Neuron (in vitro differentiated cells): ENCODE data around the gene CEMIP.
"Not testable (repeated sequence)": the region's sequence is repeated elsewhere in the genome, so short reads cannot be mapped to it uniquely, and the experiment has no call there.

Experiments used
- H2AFZ ChIP-seq: one replicate; pipeline ENCODE4 v1.6.1; 2013; ENCODE audit warnings: low read depth, mild to moderate bottlenecking, inconsistent platforms, low read length, moderate library complexity
- H3K27me3 ChIP-seq: one replicate; pipeline ENCODE4 v1.6.1; 2013; ENCODE audit warnings: low read length; ENCODE audit not compliant: insufficient read depth
- H3K36me3 ChIP-seq: one replicate; pipeline ENCODE4 v1.6.1; 2013; ENCODE audit warnings: low read length; ENCODE audit not compliant: insufficient read depth
- H3K4me1 ChIP-seq: one replicate; pipeline ENCODE4 v1.6.1; 2013; ENCODE audit warnings: low read length; ENCODE audit not compliant: insufficient read depth
- H3K4me3 ChIP-seq: 2 replicates; pipeline ENCODE4 v1.5.1; 2013; ENCODE audit warnings: mild to moderate bottlenecking, low read length, moderate library complexity
- H3K9me3 ChIP-seq: one replicate; pipeline ENCODE4 v1.6.1; 2013; ENCODE audit warnings: low read length

Gene CEMIP

GRCh38 chr15:80957556-80957955 is 178.4 kb downstream of the CEMIP start:
- Histone ChIP-seq H3K27me3 (no peaks in the 10 kb centered on the region), H3K9me3 (peaks cover 9% of the 10 kb centered on the region), H3K4me3 (no peak overlapping the region), H2AFZ (no peak overlapping the region), H3K36me3 (peaks cover under 1% of the 10 kb centered on the region), H3K4me1 (no peaks in the 10 kb centered on the region)

- H3K4me3 ChIP-seq = no peak overlapping the region
- no peak overlapping the region for H2AFZ ChIP-seq
- no peaks in the 10 kb centered on the region for H3K36me3 ChIP-seq
- peaks cover 9% of the 10 kb centered on the region for H3K9me3 ChIP-seq
- no peaks in the 10 kb centered on the region for H3K4me1 ChIP-seq
- no peaks in the 10 kb centered on the region for H3K27me3 ChIP-seq
Observed at GRCh38 chr15:80957976-80958375, 178.8 kb downstream of the CEMIP start.

GRCh38 chr15:80958818-80959495 is 179.8 kb downstream of the CEMIP start:
- no peak overlapping the region for H2AFZ ChIP-seq
- no peaks in the 10 kb centered on the region for H3K36me3 ChIP-seq
- no peaks in the 10 kb centered on the region for H3K27me3 ChIP-seq
- peaks cover 9% of the 10 kb centered on the region for H3K9me3 ChIP-seq
- no peak overlapping the region for H3K4me3 ChIP-seq
- H3K4me1 ChIP-seq = no peaks in the 10 kb centered on the region

- H3K27me3 ChIP-seq, H3K36me3 ChIP-seq, H3K4me1 ChIP-seq, H2AFZ ChIP-seq, H3K4me3 ChIP-seq, H3K9me3 ChIP-seq: not testable (repeated sequence)
Observed at GRCh38 chr15:80965454-80965853, 186.3 kb downstream of the CEMIP start.

- Histone ChIP-seq H3K4me1 (no peaks in the 10 kb centered on the region), H3K27me3 (no peaks in the 10 kb centered on the region), H3K36me3 (peaks cover 7% of the 10 kb centered on the region), H2AFZ (no peak overlapping the region), H3K9me3 (no peaks in the 10 kb centered on the region), H3K4me3 (no peak overlapping the region)
Observed at GRCh38 chr15:80966431-80967197, 187.4 kb downstream of the CEMIP start.

- no peak overlapping the region for H2AFZ ChIP-seq
- H3K4me1 ChIP-seq = no peaks in the 10 kb centered on the region
- no peaks in the 10 kb centered on the region for H3K9me3 ChIP-seq
- peaks cover 10% of the 10 kb centered on the region for H3K36me3 ChIP-seq
- no peak overlapping the region for H3K4me3 ChIP-seq
- H3K27me3 ChIP-seq = no peaks in the 10 kb centered on the region
Observed at GRCh38 chr15:80967451-80967850, 188.3 kb downstream of the CEMIP start.

GRCh38 chr15:80967991-80968510 is 188.9 kb downstream of the CEMIP start:
- Histone ChIP-seq H3K27me3 (no peaks in the 10 kb centered on the region), H3K36me3 (peaks cover 10% of the 10 kb centered on the region), H2AFZ (no peak overlapping the region), H3K4me1 (no peaks in the 10 kb centered on the region), H3K4me3 (no peak overlapping the region), H3K9me3 (no peaks in the 10 kb centered on the region)

GRCh38 chr15:80969316-80969715 is 190.1 kb downstream of the CEMIP start:
- no peak overlapping the region for H2AFZ ChIP-seq
- no peaks in the 10 kb centered on the region for H3K9me3 ChIP-seq
- peaks cover 10% of the 10 kb centered on the region for H3K36me3 ChIP-seq
- H3K4me3 ChIP-seq = no peak overlapping the region
- peaks cover 4% of the 10 kb centered on the region for H3K4me1 ChIP-seq
- no peaks in the 10 kb centered on the region for H3K27me3 ChIP-seq

GRCh38 chr15:80970018-80970657 is 191.0 kb downstream of the CEMIP start:
- H2AFZ ChIP-seq = no peak overlapping the region
- no peaks in the 10 kb centered on the region for H3K9me3 ChIP-seq
- H3K27me3 ChIP-seq = no peaks in the 10 kb centered on the region
- peaks cover 4% of the 10 kb centered on the region for H3K4me1 ChIP-seq
- H3K4me3 ChIP-seq = no peak overlapping the region
- peaks cover 10% of the 10 kb centered on the region for H3K36me3 ChIP-seq

- Histone ChIP-seq H3K4me1 (peaks cover 4% of the 10 kb centered on the region), H3K4me3 (no peak overlapping the region), H3K9me3 (no peaks in the 10 kb centered on the region), H3K36me3 (peaks cover 10% of the 10 kb centered on the region), H3K27me3 (no peaks in the 10 kb centered on the region), H2AFZ (no peak overlapping the region)
Observed at GRCh38 chr15:80970658-80971057, 191.5 kb downstream of the CEMIP start.

- Histone ChIP-seq H3K27me3 (no peaks in the 10 kb centered on the region), H3K4me3 (no peak overlapping the region), H3K9me3 (no peaks in the 10 kb centered on the region), H2AFZ (no peak overlapping the region), H3K36me3 (peaks cover 10% of the 10 kb centered on the region), H3K4me1 (peaks cover 4% of the 10 kb centered on the region)
Observed at GRCh38 chr15:80971143-80971542, 192.0 kb downstream of the CEMIP start.

- Histone ChIP-seq H3K4me1 (peaks cover 4% of the 10 kb centered on the region), H3K36me3 (peaks cover 16% of the 10 kb centered on the region), H3K4me3 (no peak overlapping the region), H3K27me3 (no peaks in the 10 kb centered on the region), H3K9me3 (no peaks in the 10 kb centered on the region), H2AFZ (no peak overlapping the region)
Observed at GRCh38 chr15:80972276-80972675, 193.1 kb downstream of the CEMIP start.

- Histone ChIP-seq H2AFZ (no peak overlapping the region), H3K4me3 (no peak overlapping the region)
Observed at GRCh38 chr15:80974914-80975313, 195.7 kb downstream of the CEMIP start.

More at GRCh38 chr15:80974914-80975313, 195.7 kb downstream of the CEMIP start:
- H3K9me3 ChIP-seq = no peaks in the 10 kb centered on the region
- peaks cover 4% of the 10 kb centered on the region for H3K4me1 ChIP-seq
- peaks cover 32% of the 10 kb centered on the region for H3K36me3 ChIP-seq
- no peaks in the 10 kb centered on the region for H3K27me3 ChIP-seq
